A549 (cell line): Measurements from ENCODE around the gene IFI6. TPM values are rescaled to one million over a fixed set of nuclear protein-coding genes. Genes with fewer than 3 reads are reported as not detected.

Experiments used
- ATAC-seq, 2 experiments: fragments of 200-7000 bp in 1 of 2; fragments of >200 bp in 1 of 2; cut with Nextera tagmentation in 1 of 2; cut with Tn5 transposase in 1 of 2; 3 replicates each; pipeline versions ENCODE4 v1.8.0 to v1.9.1; 2018 to 2020; ENCODE audit warnings: mild to moderate bottlenecking in 1 of 2, moderate library complexity in 1 of 2
- CTCF ChIA-PET: fragments of 300-600 bp; sonication (Branson Sonifier 250); formaldehyde crosslinking; extraction: SDS; loops from one replicate; lab custom pipeline; 2021; ENCODE audit warnings: antibody characterized with exemption, inconsistent platforms; lab: Yijun Ruan, JAX
- POLR2A ChIA-PET: fragments of 350-600 bp; formaldehyde crosslinking; extraction: SDS; loops from one replicate; lab custom pipeline; 2021; ENCODE audit warnings: antibody characterized with exemption, inconsistent platforms; lab: Yijun Ruan, JAX
- DNase-seq, 2 experiments: peaks; one replicate each; pipeline versions ENCODE4 v3.0.0 to v3.0.0-alpha.2; 2011 to 2016; ENCODE audit warnings: low read depth in 1 of 2, low spot score in 1 of 2
- FAIRE-seq: peaks from 2 replicates; lab custom pipeline; 2011; peaks lifted over from hg19 to GRCh38; lab: Jason Lieb, UNC
- H3K27ac ChIP-seq, 2 experiments: fragments of >200 bp; sonication (Bioruptor Twin); formaldehyde crosslinking; 3 replicates each; pipeline ENCODE4 v1.5.1; 2016 to 2017
- H3K4me1 ChIP-seq: fragments of >200 bp; sonication (Bioruptor Twin); formaldehyde crosslinking; 3 replicates; pipeline ENCODE4 v1.6.1; 2016
- H3K4me2 ChIP-seq: fragments of >200 bp; sonication (Bioruptor Twin); formaldehyde crosslinking; 3 replicates; pipeline ENCODE4 v1.6.1; 2016
- H3K4me3 ChIP-seq: fragments of >200 bp; sonication (Bioruptor Twin); formaldehyde crosslinking; 3 replicates; pipeline ENCODE4 v1.5.1; 2016
- H3K9me3 ChIP-seq: fragments of >200 bp; sonication (Bioruptor Twin); formaldehyde crosslinking; 3 replicates; pipeline ENCODE4 v1.6.1; 2016
- BHLHE40 ChIP-seq: IDR thresholded peaks from 2 replicates; pipeline ENCODE4 v1.6.1; 2012; ENCODE audit warnings: low read depth, low read length, inconsistent platforms
- EHF ChIP-seq: fragments of 250-450 bp; sonication (Bioruptor Pico); IDR thresholded peaks from 2 replicates; pipeline ENCODE4 v1.5.0; 2020; ENCODE audit warnings: mild to moderate bottlenecking
- EHMT2 ChIP-seq: fragments of 200-600 bp; sonication (generic); IDR thresholded peaks from 2 replicates; pipeline ENCODE4 v1.6.1; 2016; ENCODE audit warnings: antibody characterized with exemption, low read depth, mild to moderate bottlenecking, moderate library complexity
- FOSL2 ChIP-seq, 2 experiments: fragments of 450-650 bp in 1 of 2; fragments of >200 bp in 1 of 2; sonication (Bioruptor Twin) in 1 of 2; formaldehyde crosslinking; IDR thresholded peaks; 2 replicates each; pipeline versions ENCODE4 v1.5.0 to v1.6.1; 2016 to 2020; ENCODE audit warnings: mild to moderate bottlenecking in 1 of 2, moderate library complexity in 1 of 2
- HOXB13 ChIP-seq: fragments of 250-450 bp; sonication (Bioruptor Pico); IDR thresholded peaks from 2 replicates; pipeline ENCODE4 v1.5.0; 2020; ENCODE audit warnings: low read depth, mild to moderate bottlenecking, moderate library complexity
- HOXB5 ChIP-seq: fragments of 250-450 bp; sonication (Bioruptor Pico); IDR thresholded peaks from 2 replicates; pipeline ENCODE4 v1.5.0; 2020; ENCODE audit warnings: mild to moderate bottlenecking, moderate library complexity
- KDM5A ChIP-seq: fragments of 200-600 bp; sonication (generic); IDR thresholded peaks from 2 replicates; pipeline ENCODE4 v1.6.1; 2016; ENCODE audit warnings: antibody characterized with exemption, mild to moderate bottlenecking
- NR3C1 ChIP-seq: fragments of >200 bp; sonication (Bioruptor Twin); formaldehyde crosslinking; IDR thresholded peaks from 3 replicates; pipeline ENCODE4 v1.6.1; 2017
- POLR2A ChIP-seq: IDR thresholded peaks from 2 replicates; pipeline ENCODE4 v1.6.1; 2012; ENCODE audit warnings: mild to moderate bottlenecking, low read length
- RAD21 ChIP-seq, 2 experiments: fragments of >200 bp in 1 of 2; sonication (Bioruptor Twin) in 1 of 2; formaldehyde crosslinking in 1 of 2; IDR thresholded peaks in 1 of 2; conservative IDR thresholded peaks in 1 of 2; 2 replicates in 1 of 2; 3 replicates in 1 of 2; pipeline ENCODE4 v1.6.1; 2012 to 2018; ENCODE audit warnings: inconsistent platforms in 1 of 2
- RCOR1 ChIP-seq: fragments of 150-350 bp; IDR thresholded peaks from 2 replicates; pipeline ENCODE4 v1.6.1; 2014; ENCODE audit warnings: antibody characterized with exemption, low read length, low read depth
- RFX5 ChIP-seq: fragments of 450-650 bp; IDR thresholded peaks from 2 replicates; pipeline ENCODE4 v1.7.1; 2014; ENCODE audit warnings: antibody characterized with exemption, mild to moderate bottlenecking, moderate library complexity
- TP53 ChIP-seq: fragments of 250-450 bp; sonication (Bioruptor Pico); IDR thresholded peaks from 2 replicates; pipeline ENCODE4 v1.5.0; 2021; ENCODE audit warnings: mild to moderate bottlenecking, moderate library complexity
- WGBS: methylation state at CpG from one replicate; pipeline ENCODE4 v1.1.6; 2017; ENCODE audit errors: missing lambda C conversion rate; 5-methylcytosine and 5-hydroxymethylcytosine counted together
- polyA plus RNA-seq, 4 experiments: library from polyadenylated mRNA; depleted of rRNA in 3 of 4; stranded (reverse); fragments of >200 nt; fragmentation: RNase III in 1 of 4; extraction: RNeasy Plus Mini Kit Qiagen cat#74134 plus additional on column Dnase treatment in 1 of 4; gene quantifications; 2 replicates in 3 of 4; 3 replicates in 1 of 4; pipeline ENCODE4 v1.2.3, GENCODE V29; 2011 to 2017
- TF ChIP-seq, protein P1 (sequence below): fragments of >200 bp; sonication (Bioruptor Twin); formaldehyde crosslinking; IDR thresholded peaks from 2 replicates; pipeline ENCODE4 v1.6.1; 2016
- TF ChIP-seq, protein P2 (sequence below): fragments of >200 bp; sonication (Bioruptor Twin); formaldehyde crosslinking; IDR thresholded peaks from 3 replicates; pipeline ENCODE4 v1.6.1; 2016
- TF ChIP-seq, protein P3 (sequence below): IDR thresholded peaks from 2 replicates; pipeline ENCODE4 v1.6.1; 2012; ENCODE audit warnings: low read depth, borderline replicate concordance
- TF ChIP-seq, protein P4 (sequence below): fragments of 250-450 bp; sonication (Bioruptor Pico); IDR thresholded peaks from 2 replicates; pipeline ENCODE4 v1.5.0; 2021; ENCODE audit warnings: mild to moderate bottlenecking, moderate library complexity, borderline replicate concordance
- TF ChIP-seq, protein P5 (sequence below): fragments of 250-450 bp; sonication (Bioruptor Pico); IDR thresholded peaks from 2 replicates; pipeline ENCODE4 v1.5.0; 2020; ENCODE audit warnings: low read depth, mild to moderate bottlenecking, moderate library complexity

Gene IFI6
- polyA plus RNA-seq, 2 of the 4 experiments (the other 2 are of a cell fraction), result 6.3 to 8.8 TPM

DNA sequence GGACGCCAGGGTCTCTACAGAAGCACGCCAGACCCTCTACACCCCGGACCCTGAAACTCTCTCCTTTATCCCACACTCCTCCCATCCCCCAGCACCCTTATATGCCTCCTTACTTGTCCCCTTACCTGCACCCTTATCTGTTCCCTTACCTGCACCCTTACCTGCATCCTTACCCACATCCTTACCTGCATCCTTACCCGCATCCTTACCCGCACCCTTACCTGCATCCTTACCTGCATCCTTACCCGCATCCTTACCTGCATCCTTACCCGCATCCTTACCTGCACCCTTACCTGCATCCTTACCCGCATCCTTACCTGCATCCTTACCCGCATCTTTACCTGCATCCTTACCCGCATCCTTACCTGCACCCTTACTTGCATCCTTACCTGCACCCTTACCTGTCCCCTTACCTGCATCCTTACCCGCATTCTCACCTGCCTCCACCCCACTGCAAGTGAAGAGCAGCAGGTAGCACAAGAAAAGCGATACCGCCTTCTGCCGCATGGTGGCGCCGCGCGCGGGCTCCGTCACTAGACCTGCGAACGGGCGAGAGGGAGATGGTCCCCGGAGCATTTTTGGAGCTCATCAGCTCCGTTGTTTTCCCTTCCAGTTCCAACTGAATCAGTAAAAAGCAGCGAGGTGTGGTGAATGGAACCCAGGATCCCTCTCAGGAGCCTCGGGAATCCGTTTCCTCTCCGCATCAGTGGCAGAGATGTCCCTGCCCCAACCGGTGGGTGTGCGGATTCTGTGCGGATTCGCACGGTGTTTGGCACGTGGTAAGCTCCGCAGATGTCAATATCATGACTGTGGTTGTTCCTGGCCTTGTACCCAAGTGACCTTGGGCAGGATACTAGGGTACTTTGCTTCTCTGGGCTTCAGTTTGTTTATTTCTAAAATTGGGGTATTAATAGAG is 2.9 kb downstream of the IFI6 start (continued):
- no peak for TF ChIP-seq TP53 (CRISPR knock-in tag)
- TF ChIP-seq NR3C1, result no peak
- TF ChIP-seq HOXB13 (CRISPR knock-in tag), result no peak
- TF ChIP-seq HOXB5 (CRISPR knock-in tag), result no peak
- no peak for TF ChIP-seq FOSL2 (IDR thresholded peaks at IDR 0.05)
- TF ChIP-seq FOSL2 (CRISPR knock-in tag; IDR thresholded peaks at IDR 0.05), result no peak
- TF ChIP-seq, protein P1, sequence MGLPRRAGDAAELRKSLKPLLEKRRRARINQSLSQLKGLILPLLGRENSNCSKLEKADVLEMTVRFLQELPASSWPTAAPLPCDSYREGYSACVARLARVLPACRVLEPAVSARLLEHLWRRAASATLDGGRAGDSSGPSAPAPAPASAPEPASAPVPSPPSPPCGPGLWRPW, result no peak

DNA sequence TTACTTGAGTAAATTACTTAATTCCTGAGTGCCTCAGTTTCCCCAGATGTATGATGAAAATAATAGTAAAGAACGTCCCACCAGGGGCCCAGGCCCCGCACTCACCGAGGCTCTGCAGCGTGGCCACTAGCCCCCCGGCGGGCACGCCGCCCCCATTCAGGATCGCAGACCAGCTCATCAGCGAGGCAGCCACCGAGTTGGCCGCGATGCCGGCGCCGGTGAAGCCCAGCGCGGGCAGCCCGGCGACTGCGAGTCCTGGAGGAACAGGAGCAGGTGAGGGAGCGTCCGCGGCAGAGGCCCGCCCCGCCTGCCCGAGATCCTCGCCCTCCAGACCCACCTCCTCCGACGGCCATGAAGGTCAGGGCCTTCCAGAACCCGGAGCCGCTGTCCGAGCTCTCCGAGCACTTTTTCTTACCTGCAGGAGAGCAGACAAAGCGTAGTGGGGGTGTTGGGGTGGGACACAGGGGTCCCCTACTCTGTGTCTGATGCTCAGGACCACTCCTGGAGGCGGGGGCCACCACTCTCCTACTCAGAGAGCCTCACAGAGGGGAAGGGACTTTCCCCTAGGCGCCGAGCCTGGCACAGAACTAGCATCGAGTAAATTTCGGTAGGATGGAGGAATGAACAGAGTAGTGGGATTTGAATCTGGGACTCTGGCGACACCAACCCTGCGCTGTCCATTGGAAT is 3.7 kb downstream of the IFI6 start:
- ChIA-PET CTCF (interaction anchor here (0.8 to 8.6 kb wide), 11 partner anchors 11 to 112 kb away, joined by 3 to 151 read pairs (median 3); no protein-coding TSS in a partner anchor), POLR2A (no interaction called here)
- ATAC-seq (no peak), FAIRE-seq (no peak), DNase-seq (no peak)
- H3K4me2 ChIP-seq, result no peak overlapping the region
- no peak for TF ChIP-seq EHF (CRISPR knock-in tag)
- TF ChIP-seq, protein P2, sequence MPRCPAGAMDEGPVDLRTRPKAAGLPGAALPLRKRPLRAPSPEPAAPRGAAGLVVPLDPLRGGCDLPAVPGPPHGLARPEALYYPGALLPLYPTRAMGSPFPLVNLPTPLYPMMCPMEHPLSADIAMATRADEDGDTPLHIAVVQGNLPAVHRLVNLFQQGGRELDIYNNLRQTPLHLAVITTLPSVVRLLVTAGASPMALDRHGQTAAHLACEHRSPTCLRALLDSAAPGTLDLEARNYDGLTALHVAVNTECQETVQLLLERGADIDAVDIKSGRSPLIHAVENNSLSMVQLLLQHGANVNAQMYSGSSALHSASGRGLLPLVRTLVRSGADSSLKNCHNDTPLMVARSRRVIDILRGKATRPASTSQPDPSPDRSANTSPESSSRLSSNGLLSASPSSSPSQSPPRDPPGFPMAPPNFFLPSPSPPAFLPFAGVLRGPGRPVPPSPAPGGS, result no peak
- TF ChIP-seq, protein P1, result no peak
- TF ChIP-seq, protein P3, sequence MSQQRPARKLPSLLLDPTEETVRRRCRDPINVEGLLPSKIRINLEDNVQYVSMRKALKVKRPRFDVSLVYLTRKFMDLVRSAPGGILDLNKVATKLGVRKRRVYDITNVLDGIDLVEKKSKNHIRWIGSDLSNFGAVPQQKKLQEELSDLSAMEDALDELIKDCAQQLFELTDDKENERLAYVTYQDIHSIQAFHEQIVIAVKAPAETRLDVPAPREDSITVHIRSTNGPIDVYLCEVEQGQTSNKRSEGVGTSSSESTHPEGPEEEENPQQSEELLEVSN, result no peak
- no peak for TF ChIP-seq EHMT2
- no peak for TF ChIP-seq KDM5A
- TF ChIP-seq BHLHE40, result no peak
- TF ChIP-seq RFX5, result no peak
- no peak for TF ChIP-seq POLR2A
- no peak for TF ChIP-seq TP53 (CRISPR knock-in tag)
- TF ChIP-seq, protein P4, sequence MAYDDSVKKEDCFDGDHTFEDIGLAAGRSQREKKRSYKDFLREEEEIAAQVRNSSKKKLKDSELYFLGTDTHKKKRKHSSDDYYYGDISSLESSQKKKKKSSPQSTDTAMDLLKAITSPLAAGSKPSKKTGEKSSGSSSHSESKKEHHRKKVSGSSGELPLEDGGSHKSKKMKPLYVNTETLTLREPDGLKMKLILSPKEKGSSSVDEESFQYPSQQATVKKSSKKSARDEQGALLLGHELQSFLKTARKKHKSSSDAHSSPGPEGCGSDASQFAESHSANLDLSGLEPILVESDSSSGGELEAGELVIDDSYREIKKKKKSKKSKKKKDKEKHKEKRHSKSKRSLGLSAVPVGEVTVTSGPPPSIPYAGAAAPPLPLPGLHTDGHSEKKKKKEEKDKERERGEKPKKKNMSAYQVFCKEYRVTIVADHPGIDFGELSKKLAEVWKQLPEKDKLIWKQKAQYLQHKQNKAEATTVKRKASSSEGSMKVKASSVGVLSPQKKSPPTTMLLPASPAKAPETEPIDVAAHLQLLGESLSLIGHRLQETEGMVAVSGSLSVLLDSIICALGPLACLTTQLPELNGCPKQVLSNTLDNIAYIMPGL (CRISPR knock-in tag), result no peak
- H3K4me1 ChIP-seq, result peaks cover 22% of the 10 kb centered on the region; the same call in 1 of the 3 replicates
- H3K4me3 ChIP-seq, result no peak overlapping the region
- 88% methylated on average over 30 of the region's 42 CpGs for WGBS
- no peaks in the 10 kb centered on the region for H3K9me3 ChIP-seq
- no peak overlapping the region for H3K27ac ChIP-seq

DNA sequence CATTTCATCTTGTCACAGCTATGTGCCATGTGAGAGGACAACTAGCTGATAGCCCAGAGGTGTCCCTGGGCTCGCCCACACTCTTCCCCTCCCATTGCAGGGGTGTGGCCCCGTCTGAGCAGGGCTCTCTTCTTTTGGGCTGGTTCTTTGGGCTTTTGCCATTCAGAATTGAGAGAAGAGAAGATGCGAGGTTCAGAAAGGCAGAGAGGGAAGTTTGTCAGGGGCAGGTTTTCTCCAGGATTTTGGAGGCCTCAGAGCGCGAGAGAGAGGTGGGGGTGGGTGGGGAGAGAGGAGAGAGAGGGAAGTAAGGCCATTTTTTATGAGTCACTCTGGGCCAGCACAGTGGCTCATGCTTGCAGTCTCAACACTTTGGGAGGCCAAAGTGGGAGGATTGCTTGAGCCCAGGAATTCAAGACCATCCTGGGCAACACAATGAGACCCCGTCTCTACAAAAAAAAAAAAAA is 5.2 kb downstream of the IFI6 start:
- Histone ChIP-seq H3K27ac (no peak overlapping the region), H3K4me3 (no peak overlapping the region), H3K9me3 (no peaks in the 10 kb centered on the region), H3K4me2 (no peak overlapping the region), H3K4me1 (peaks cover 14% of the 10 kb centered on the region; the same call in 1 of the 3 replicates)
- POLR2A ChIA-PET, result no interaction called here
- ATAC-seq (no peak), FAIRE-seq (no peak), DNase-seq (no peak)
- no peak for TF ChIP-seq KDM5A
- TF ChIP-seq, protein P5, sequence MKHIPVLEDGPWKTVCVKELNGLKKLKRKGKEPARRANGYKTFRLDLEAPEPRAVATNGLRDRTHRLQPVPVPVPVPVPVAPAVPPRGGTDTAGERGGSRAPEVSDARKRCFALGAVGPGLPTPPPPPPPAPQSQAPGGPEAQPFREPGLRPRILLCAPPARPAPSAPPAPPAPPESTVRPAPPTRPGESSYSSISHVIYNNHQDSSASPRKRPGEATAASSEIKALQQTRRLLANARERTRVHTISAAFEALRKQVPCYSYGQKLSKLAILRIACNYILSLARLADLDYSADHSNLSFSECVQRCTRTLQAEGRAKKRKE (CRISPR knock-in tag), result no peak
- TF ChIP-seq RCOR1, result no peak
- TF ChIP-seq RAD21 (conservative IDR thresholded peaks at IDR 0.05 in 1 of 2, IDR thresholded peaks at IDR 0.05 in 1 of 2), result no peak
- WGBS, result 62% methylated on average over 4 of the region's 6 CpGs
- CTCF ChIA-PET, result interaction anchor here (1.1 to 8.6 kb wide), 6 partner anchors 11 to 110 kb away, joined by 3 to 151 read pairs (median 4); no protein-coding TSS in a partner anchor
